GM12874 (cell line): Measurements from ENCODE around the gene ARID1B.

ENCODE experiments used
- CTCF ChIP-seq: IDR thresholded peaks from 2 replicates; pipeline ENCODE4 v1.5.1; 2011; ENCODE audit warnings: low read depth, mild to moderate bottlenecking, control low read depth, low read length, moderate library complexity; ENCODE audit not compliant: insufficient read depth

Gene ARID1B

GRCh38 chr6:156789081-156789943 lies 12.1 kb downstream of the ARID1B start:
- no peak for TF ChIP-seq CTCF

- no peak for TF ChIP-seq CTCF
These were observed 13.6 kb downstream of the ARID1B start for GRCh38 chr6:156790711-156791319.

- TF ChIP-seq CTCF, result no peak
These were observed 14.2 kb downstream of the ARID1B start for GRCh38 chr6:156791320-156791850.

GRCh38 chr6:156793200-156793599 lies 16.0 kb downstream of the ARID1B start:
- no peak for TF ChIP-seq CTCF

GRCh38 chr6:156794546-156795354 lies 17.6 kb downstream of the ARID1B start:
- TF ChIP-seq CTCF, result no peak

- TF ChIP-seq CTCF, result no peak
These were observed 18.6 kb downstream of the ARID1B start for GRCh38 chr6:156795825-156796224.

GRCh38 chr6:156796627-156797026 lies 19.4 kb downstream of the ARID1B start:
- no peak for TF ChIP-seq CTCF
